ENCODE results near the gene SVIL. TPM values are rescaled to one million over a fixed set of nuclear protein-coding genes. Genes with fewer than 3 reads are reported as not detected.

Gene SVIL
- total RNA-seq, 1 donor: 309 TPM

GRCh38 chr10:29658984-29659965 lies 24.5 kb upstream of the SVIL start:
- H3K4me3 ChIP-seq (ENCODE audit: low read depth, low read length): no peak overlapping the region

GRCh38 chr10:29657719-29658274 lies 23.0 kb upstream of the SVIL start:
- no peak overlapping the region for H3K4me3 ChIP-seq (ENCODE audit: low read depth, low read length)
- no peak for DNase-seq (ENCODE audit: low read depth)
- TF ChIP-seq, protein P1, sequence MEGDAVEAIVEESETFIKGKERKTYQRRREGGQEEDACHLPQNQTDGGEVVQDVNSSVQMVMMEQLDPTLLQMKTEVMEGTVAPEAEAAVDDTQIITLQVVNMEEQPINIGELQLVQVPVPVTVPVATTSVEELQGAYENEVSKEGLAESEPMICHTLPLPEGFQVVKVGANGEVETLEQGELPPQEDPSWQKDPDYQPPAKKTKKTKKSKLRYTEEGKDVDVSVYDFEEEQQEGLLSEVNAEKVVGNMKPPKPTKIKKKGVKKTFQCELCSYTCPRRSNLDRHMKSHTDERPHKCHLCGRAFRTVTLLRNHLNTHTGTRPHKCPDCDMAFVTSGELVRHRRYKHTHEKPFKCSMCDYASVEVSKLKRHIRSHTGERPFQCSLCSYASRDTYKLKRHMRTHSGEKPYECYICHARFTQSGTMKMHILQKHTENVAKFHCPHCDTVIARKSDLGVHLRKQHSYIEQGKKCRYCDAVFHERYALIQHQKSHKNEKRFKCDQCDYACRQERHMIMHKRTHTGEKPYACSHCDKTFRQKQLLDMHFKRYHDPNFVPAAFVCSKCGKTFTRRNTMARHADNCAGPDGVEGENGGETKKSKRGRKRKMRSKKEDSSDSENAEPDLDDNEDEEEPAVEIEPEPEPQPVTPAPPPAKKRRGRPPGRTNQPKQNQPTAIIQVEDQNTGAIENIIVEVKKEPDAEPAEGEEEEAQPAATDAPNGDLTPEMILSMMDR (IDR thresholded peaks at IDR 0.05; ENCODE audit: insufficient read depth, low read length): no peak

More at GRCh38 chr10:29658984-29659965, 24.5 kb upstream of the SVIL start:
- peak; percentile 100 for DNase-seq (ENCODE audit: low read depth)
- TF ChIP-seq, protein P1 (IDR thresholded peaks at IDR 0.05; ENCODE audit: insufficient read depth, low read length): peak; percentile 76

- no peak for DNase-seq (ENCODE audit: low read depth)
- TF ChIP-seq, protein P1 (IDR thresholded peaks at IDR 0.05; ENCODE audit: insufficient read depth, low read length): no peak
- H3K4me3 ChIP-seq (ENCODE audit: low read depth, low read length): no peak overlapping the region
Measured at GRCh38 chr10:29656451-29656992, 21.8 kb upstream of the SVIL start.

- DNase-seq (ENCODE audit: low read depth): no peak
- H3K4me3 ChIP-seq (ENCODE audit: low read depth, low read length): no peak overlapping the region
- TF ChIP-seq, protein P1 (IDR thresholded peaks at IDR 0.05; ENCODE audit: insufficient read depth, low read length): no peak
Measured at GRCh38 chr10:29652192-29652591, 17.4 kb upstream of the SVIL start.

DNA sequence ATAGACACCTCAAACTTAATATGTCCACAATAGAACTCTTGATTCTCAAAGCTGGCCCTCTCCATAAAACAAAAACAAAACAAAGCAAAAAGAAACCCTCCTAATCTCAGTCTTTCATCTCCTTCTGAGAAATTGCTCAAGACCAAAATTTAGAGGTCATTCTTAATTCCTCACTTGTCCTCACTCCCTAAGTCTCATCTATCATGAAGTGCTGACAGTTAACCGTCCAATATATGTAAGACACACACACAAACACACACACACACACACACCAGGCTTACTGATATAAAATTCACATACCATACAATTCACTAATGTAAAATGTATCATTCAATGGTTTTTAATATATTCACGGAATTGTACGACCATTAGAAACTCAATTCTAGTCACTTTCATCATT lies 17.0 kb upstream of the SVIL start:
- DNase-seq (ENCODE audit: low read depth): no peak
- H3K4me3 ChIP-seq (ENCODE audit: low read depth, low read length): no peak overlapping the region
- TF ChIP-seq, protein P1 (IDR thresholded peaks at IDR 0.05; ENCODE audit: insufficient read depth, low read length): no peak

DNA sequence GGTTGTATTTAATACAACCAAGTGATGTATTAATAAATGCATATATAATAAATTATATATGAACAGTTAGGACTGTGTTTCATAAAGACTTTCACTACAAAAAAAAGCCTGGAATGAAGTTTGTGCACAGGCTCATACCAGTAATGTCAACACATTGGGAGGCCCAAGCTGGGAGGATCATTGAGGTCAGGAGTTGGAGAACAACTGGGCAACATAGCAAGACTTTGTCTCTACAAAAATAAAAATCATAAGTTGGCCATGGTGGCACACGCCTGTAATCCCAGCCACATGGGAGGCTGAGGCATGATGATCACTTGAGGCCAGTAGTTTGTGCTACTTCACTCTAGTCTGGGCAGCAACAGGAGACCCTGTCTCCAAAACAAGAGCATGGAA lies 15.8 kb upstream of the SVIL start:
- DNase-seq (ENCODE audit: low read depth): no peak
- TF ChIP-seq, protein P1 (IDR thresholded peaks at IDR 0.05; ENCODE audit: insufficient read depth, low read length): no peak
- H3K4me3 ChIP-seq (ENCODE audit: low read depth, low read length): no peak overlapping the region
